Kidney epithelial cell (primary cell): Measurements from ENCODE around the gene ZNF354C. TPM values are rescaled to one million over a fixed set of nuclear protein-coding genes. Genes with fewer than 3 reads are reported as not detected.

Experiments used
- DNase-seq: peaks from one replicate; pipeline ENCODE4 v3.0.0-alpha.2; 2010; ENCODE audit warnings: low read depth
- H3K27me3 ChIP-seq: 2 replicates; pipeline ENCODE4 v1.6.0; 2011; ENCODE audit warnings: low read length; ENCODE audit not compliant: control insufficient read depth, insufficient read depth
- H3K36me3 ChIP-seq: 2 replicates; pipeline ENCODE4 v1.5.1; 2011; ENCODE audit warnings: low read length; ENCODE audit not compliant: control insufficient read depth, insufficient read depth
- H3K4me3 ChIP-seq: 2 replicates; pipeline ENCODE4 v1.5.1; 2011; ENCODE audit warnings: low read depth, mild to moderate bottlenecking, control low read depth, low read length
- total RNA-seq: library from RNA; depleted of rRNA; stranded (reverse); fragments of >200 nt; gene quantifications from 2 replicates; pipeline ENCODE4 v1.2.3, GENCODE V29; 2015
- TF ChIP-seq, protein P1 (sequence below): IDR thresholded peaks from 2 replicates; pipeline ENCODE4 v1.5.1; 2011; ENCODE audit warnings: mild to moderate bottlenecking, moderate library complexity, low read length, control low read depth, inconsistent platforms; ENCODE audit not compliant: insufficient read depth, poor library complexity, severe bottlenecking

Gene ZNF354C
- total RNA-seq, 1 donor from 2014 or later, result 6.9 TPM

DNA sequence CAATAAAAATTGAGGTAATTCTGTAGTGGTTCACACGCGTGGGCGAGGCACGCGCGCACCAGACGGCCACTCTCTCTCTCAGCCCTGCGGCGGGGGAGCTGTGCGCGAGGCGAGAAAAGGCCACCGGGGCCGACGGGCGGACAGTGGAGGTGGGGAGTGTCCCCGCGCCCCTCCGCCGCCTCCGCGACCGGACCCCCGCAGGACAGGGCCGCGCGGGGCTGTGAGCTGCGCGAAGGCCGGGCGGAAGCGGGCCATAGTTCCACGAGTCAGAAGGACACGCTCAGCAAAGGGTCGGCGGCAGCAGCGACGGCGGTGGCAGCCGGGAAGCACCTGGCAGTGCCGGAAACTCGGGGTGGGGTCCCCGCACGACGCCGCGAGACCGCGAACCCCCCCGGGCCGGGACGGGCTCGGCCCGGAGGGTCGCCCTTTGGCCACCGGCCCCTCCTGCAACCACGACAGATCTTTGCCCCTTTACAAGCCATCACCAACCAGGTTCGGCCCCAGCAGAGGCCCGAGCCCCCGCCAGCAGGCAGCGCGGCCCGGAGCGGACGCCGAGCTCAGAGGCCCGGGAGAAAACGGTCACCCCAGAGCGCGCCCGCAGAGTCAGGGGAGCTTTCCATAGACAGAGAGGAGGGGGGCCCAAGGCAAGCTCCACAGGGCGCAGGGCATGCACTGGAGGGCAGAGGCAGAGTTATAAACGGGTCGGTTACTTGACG, 60.9 kb downstream of the ZNF354C start:
- TF ChIP-seq, protein P1, sequence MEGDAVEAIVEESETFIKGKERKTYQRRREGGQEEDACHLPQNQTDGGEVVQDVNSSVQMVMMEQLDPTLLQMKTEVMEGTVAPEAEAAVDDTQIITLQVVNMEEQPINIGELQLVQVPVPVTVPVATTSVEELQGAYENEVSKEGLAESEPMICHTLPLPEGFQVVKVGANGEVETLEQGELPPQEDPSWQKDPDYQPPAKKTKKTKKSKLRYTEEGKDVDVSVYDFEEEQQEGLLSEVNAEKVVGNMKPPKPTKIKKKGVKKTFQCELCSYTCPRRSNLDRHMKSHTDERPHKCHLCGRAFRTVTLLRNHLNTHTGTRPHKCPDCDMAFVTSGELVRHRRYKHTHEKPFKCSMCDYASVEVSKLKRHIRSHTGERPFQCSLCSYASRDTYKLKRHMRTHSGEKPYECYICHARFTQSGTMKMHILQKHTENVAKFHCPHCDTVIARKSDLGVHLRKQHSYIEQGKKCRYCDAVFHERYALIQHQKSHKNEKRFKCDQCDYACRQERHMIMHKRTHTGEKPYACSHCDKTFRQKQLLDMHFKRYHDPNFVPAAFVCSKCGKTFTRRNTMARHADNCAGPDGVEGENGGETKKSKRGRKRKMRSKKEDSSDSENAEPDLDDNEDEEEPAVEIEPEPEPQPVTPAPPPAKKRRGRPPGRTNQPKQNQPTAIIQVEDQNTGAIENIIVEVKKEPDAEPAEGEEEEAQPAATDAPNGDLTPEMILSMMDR, result no peak
- no peaks in the 10 kb centered on the region for H3K27me3 ChIP-seq

DNA sequence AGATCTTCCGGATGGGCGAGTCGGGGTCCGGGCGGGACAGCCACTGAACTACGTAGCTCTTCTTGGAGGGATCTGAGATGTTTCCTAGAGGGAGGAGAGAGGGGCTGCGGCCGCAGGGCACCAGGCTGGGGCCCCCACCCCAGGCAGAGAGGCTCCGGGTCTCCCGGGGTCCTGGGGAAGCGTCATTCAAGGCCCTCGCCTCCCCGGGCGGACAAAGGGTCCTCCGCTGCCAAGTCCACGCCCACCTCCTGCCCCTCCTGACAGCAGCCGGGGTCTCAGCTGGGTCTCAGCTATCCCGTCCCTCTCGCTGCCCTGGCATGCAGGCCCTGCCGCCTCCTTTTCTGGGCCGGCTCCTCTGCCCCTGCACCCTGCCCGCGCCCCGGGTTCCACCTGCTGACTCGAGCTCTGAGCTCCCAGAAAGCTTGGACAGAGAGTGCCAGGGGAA, 61.5 kb downstream of the ZNF354C start:
- DNase-seq, result no peak
- Histone ChIP-seq H3K36me3 (no peaks in the 10 kb centered on the region), H3K27me3 (no peaks in the 10 kb centered on the region), H3K4me3 (no peak overlapping the region)
- TF ChIP-seq, protein P1, result no peak

More for the DNA sequence above, 60.9 kb downstream of the ZNF354C start:
- H3K4me3 ChIP-seq, result no peak overlapping the region
- no peaks in the 10 kb centered on the region for H3K36me3 ChIP-seq
- DNase-seq, result no peak

DNA sequence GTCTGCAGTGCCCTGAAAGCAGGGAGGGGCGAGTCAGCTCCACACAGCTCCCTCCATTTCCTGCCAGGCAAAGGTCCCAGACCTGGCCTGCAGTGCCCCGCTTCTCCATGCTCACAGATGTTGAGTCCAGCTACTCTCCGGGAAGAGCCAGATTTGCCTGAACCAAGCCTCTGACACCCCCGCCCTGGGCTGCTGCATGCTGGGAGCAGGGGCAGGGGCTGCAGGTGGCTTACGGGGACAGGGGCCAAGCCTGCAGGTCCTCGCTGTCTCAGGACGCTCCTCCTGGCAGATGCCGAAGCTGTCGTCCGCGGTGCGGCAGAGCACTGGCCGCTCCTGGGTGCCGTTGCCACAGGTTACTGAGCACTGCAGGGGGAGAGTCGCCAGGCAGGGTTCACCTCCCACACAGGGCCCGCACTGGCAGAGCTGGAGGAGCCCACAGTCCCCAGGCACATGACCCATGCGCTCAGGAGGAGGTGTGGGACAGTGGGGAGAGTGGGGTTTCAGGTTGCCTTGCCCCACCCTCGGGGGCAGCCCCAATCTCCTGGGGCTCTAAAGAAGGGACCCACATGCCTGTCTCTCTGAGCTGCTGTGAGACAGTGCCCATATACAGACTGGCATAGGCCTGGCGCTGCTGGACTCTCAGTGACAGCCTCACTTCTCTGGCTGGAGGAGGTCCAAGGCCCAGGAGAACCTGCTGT, 62.4 kb downstream of the ZNF354C start:
- Histone ChIP-seq H3K27me3 (no peaks in the 10 kb centered on the region), H3K36me3 (no peaks in the 10 kb centered on the region), H3K4me3 (no peak overlapping the region)
- DNase-seq, result no peak
- TF ChIP-seq, protein P1, result no peak

DNA sequence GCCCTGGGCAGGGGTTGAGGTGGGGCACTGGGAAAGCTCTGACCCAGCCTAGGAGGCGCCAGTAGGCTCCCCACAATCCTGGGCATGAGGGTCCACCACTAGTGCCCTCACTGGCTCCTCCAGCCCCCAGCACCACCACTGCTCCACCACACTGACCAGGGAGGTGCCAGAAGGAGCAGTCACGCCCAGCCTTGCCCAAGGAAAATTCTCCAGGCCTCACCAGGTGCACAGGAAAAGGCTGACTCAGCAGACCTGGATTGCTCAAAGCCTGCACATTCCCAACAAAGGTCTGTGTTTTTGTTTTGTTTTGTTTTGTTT, 62.9 kb downstream of the ZNF354C start:
- no peaks in the 10 kb centered on the region for H3K27me3 ChIP-seq
- H3K36me3 ChIP-seq, result no peaks in the 10 kb centered on the region
- no peak overlapping the region for H3K4me3 ChIP-seq
- TF ChIP-seq, protein P1, result no peak
- no peak for DNase-seq

DNA sequence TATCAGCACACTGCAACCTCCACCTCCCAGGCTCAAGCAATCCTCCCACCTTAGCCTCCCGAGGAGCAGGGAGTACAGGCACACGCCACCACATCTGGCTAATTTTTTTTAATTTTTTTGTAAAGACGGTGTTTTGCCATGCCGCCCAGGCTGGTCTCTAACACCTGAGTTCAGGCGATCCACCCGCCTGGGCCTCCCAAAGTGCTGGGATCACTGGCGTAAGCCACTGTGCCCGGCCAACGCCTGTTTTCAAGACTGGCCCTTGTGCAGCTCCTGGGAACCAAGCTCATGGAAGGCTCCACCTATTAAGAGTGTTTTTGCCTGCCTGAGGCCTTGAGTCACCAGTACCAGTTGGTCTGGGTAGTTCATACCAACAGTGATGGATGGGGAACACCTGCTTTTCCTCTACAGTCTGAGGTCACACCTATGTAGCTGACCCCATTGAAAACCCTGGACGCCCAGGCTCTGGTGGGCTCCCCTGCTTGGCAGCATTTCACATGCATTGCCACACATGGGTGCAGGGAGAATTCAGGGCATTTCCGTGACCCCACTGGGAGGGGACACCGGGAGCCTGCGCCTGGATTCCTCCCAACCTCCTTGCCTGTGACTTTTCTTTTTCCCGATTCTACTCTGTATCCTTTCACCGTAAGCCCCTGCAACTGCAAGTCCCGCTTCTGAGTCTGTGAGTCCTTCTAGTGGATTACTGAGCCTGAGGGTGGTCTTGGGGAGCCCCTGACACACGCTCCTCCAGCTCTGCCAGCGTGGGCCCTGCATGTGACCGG, 63.5 kb downstream of the ZNF354C start:
- DNase-seq, result no peak
- no peaks in the 10 kb centered on the region for H3K36me3 ChIP-seq
- TF ChIP-seq, protein P1, result no peak
- no peak overlapping the region for H3K4me3 ChIP-seq
- no peaks in the 10 kb centered on the region for H3K27me3 ChIP-seq
